GM10248 (cell line): ENCODE measurements around the gene STIL.
A peak's percentile ranks its signal among the peaks of the same experiment; 100 is the strongest.

ENCODE experiments used
- CTCF ChIA-PET: fragments of 300-600 bp; sonication (Branson Sonifier 250); formaldehyde crosslinking; extraction: SDS; loops from one replicate; lab custom pipeline; 2021; ENCODE audit warnings: antibody characterized with exemption; lab: Yijun Ruan, JAX
- POLR2A ChIA-PET: fragments of 350-650 bp; sonication (Branson Sonifier 250); formaldehyde crosslinking; extraction: SDS; loops from one replicate; lab custom pipeline; 2020; ENCODE audit warnings: antibody characterized with exemption; lab: Yijun Ruan, JAX
- DNase-seq: peaks from one replicate; pipeline ENCODE4 v3.0.0; 2012; ENCODE audit errors: extremely low spot score
- CTCF ChIP-seq: IDR thresholded peaks from 2 replicates; pipeline ENCODE4 v1.5.1; 2012; ENCODE audit warnings: mild to moderate bottlenecking, low read depth; ENCODE audit errors: extremely low read depth, missing control alignments, control extremely low read depth

STIL gene

GRCh38 chr1:47333578-47333921 lies 19.6 kb upstream of the STIL start, which contains the start of gene CMPK1:
Gene CMPK1, plus strand, starts transcription at chr1:47333790. Its CDS starts 156 bp downstream, at chr1:47333946.
- peak; percentile 88 for DNase-seq
- peak; percentile 21 for TF ChIP-seq CTCF
- CTCF ChIA-PET = interaction anchor here (0.7 to 2.0 kb wide), 6 partner anchors 10 to 155 kb away, joined by 3 to 6 read pairs (median 4); partner anchors contain the start of genes FOXD2 and STIL
- POLR2A ChIA-PET = interaction anchor here (0.5 to 1.9 kb wide), 3 partner anchors 9 to 19 kb away, joined by 3 to 10 read pairs (median 8); partner anchors contain the start of gene STIL

- ChIA-PET CTCF (interaction anchor here (0.7 to 2.0 kb wide), 8 partner anchors 9 to 154 kb away, joined by 3 to 6 read pairs (median 4); partner anchors contain the start of genes FOXD2 and STIL), POLR2A (interaction anchor here (0.5 to 1.9 kb wide), 3 partner anchors 10 to 19 kb away, joined by 3 to 10 read pairs (median 8); partner anchors contain the start of gene STIL)
- TF ChIP-seq CTCF = no peak
- DNase-seq = no peak
Measured at GRCh38 chr1:47332779-47333577, 19.0 kb upstream of the STIL start.

GRCh38 chr1:47331875-47332274 lies 17.9 kb upstream of the STIL start:
- CTCF ChIA-PET = interaction anchor here (1.0 kb wide), 1 partner anchor 8 kb away, joined by 5 read pairs; no protein-coding TSS in a partner anchor
- no peak for TF ChIP-seq CTCF
- POLR2A ChIA-PET = no interaction called here
- DNase-seq = no peak

- no peak for TF ChIP-seq CTCF
- ChIA-PET CTCF (interaction anchor here (0.8 to 0.9 kb wide), 3 partner anchors 8 to 67 kb away, joined by 3 read pairs; no protein-coding TSS in a partner anchor), POLR2A (no interaction called here)
- DNase-seq = no peak
Measured at GRCh38 chr1:47330212-47330611, 16.3 kb upstream of the STIL start.

- CTCF ChIA-PET = interaction anchor here (3.5 kb wide), 1 partner anchor 11 kb away, joined by 14 read pairs; no protein-coding TSS in a partner anchor
- POLR2A ChIA-PET = no interaction called here
- no peak for TF ChIP-seq CTCF
- DNase-seq = no peak
Measured at GRCh38 chr1:47328992-47329391, 15.0 kb upstream of the STIL start.

- DNase-seq = no peak
- ChIA-PET CTCF (interaction anchor here (1.0 to 3.5 kb wide), 4 partner anchors 8 to 147 kb away, joined by 3 to 14 read pairs (median 4); no protein-coding TSS in a partner anchor), POLR2A (no interaction called here)
- TF ChIP-seq CTCF = no peak
Measured at GRCh38 chr1:47326271-47326670, 12.3 kb upstream of the STIL start.
